H9 (cell line): ENCODE results near the gene RASL10B. TPM values are rescaled to one million over a fixed set of nuclear protein-coding genes. Genes with fewer than 3 reads are reported as not detected.

ENCODE experiments used
- DNase-seq: peaks from one replicate; pipeline ENCODE4 v3.0.0-alpha.2; 2017
- H2AFZ ChIP-seq: one replicate; pipeline ENCODE4 v1.6.1; 2013; ENCODE audit warnings: mild to moderate bottlenecking, low read length, control low read depth, moderate library complexity
- H2AK5ac ChIP-seq: 2 replicates; pipeline ENCODE4 v1.6.1; 2013; ENCODE audit warnings: low read length, control low read depth, mixed read lengths; ENCODE audit not compliant: insufficient read length
- H2BK120ac ChIP-seq: one replicate; pipeline ENCODE4 v1.6.1; 2013; ENCODE audit warnings: low read depth, mild to moderate bottlenecking, low read length, control low read depth, inconsistent platforms; ENCODE audit not compliant: poor library complexity, severe bottlenecking
- H2BK12ac ChIP-seq: 2 replicates; pipeline ENCODE4 v1.6.1; 2013; ENCODE audit warnings: low read length, control low read depth, mixed read lengths, low read depth; ENCODE audit not compliant: insufficient read length
- H2BK15ac ChIP-seq: 2 replicates; pipeline ENCODE4 v1.6.1; 2013; ENCODE audit warnings: low read depth, low read length, control low read depth
- H2BK20ac ChIP-seq: one replicate; pipeline ENCODE4 v1.6.1; 2013; ENCODE audit warnings: low read depth, mild to moderate bottlenecking, low read length, control low read depth, inconsistent platforms; ENCODE audit not compliant: poor library complexity, severe bottlenecking
- H2BK5ac ChIP-seq: 2 replicates; pipeline ENCODE4 v1.6.1; 2013; ENCODE audit warnings: low read length, control low read depth, mixed read lengths; ENCODE audit not compliant: insufficient read length
- H3K14ac ChIP-seq: 2 replicates; pipeline ENCODE4 v1.6.1; 2013; ENCODE audit warnings: low read length, control low read depth; ENCODE audit not compliant: insufficient read depth
- H3K18ac ChIP-seq: 2 replicates; pipeline ENCODE4 v1.6.1; 2013; ENCODE audit warnings: low read depth, mild to moderate bottlenecking, mixed read lengths, low read length, control low read depth; ENCODE audit not compliant: insufficient read length
- H3K23ac ChIP-seq: 2 replicates; pipeline ENCODE4 v1.6.1; 2013; ENCODE audit warnings: low read length, control low read depth, mixed read lengths, low read depth; ENCODE audit not compliant: insufficient read length
- H3K23me2 ChIP-seq: 2 replicates; pipeline ENCODE4 v1.6.1; 2013; ENCODE audit warnings: low read depth, mild to moderate bottlenecking, mixed read lengths, low read length, control low read depth; ENCODE audit not compliant: insufficient read length, poor library complexity, severe bottlenecking
- H3K27ac ChIP-seq: 2 replicates; pipeline ENCODE4 v1.5.1; 2013; ENCODE audit warnings: low read length, control low read depth, mixed read lengths, low read depth; ENCODE audit not compliant: insufficient read length
- H3K27me3 ChIP-seq: 2 replicates; pipeline ENCODE4 v1.6.1; 2013; ENCODE audit warnings: low read length, control low read depth, inconsistent platforms; ENCODE audit not compliant: insufficient read depth
- H3K4ac ChIP-seq: 2 replicates; pipeline ENCODE4 v1.6.1; 2013; ENCODE audit warnings: low read depth, mild to moderate bottlenecking, control low read depth, inconsistent platforms, low read length, moderate library complexity
- H3K4me1 ChIP-seq: 2 replicates; pipeline ENCODE4 v1.6.1; 2013; ENCODE audit warnings: low read length, control low read depth, inconsistent platforms; ENCODE audit not compliant: insufficient read depth
- H3K4me2 ChIP-seq: 2 replicates; pipeline ENCODE4 v1.6.1; 2013; ENCODE audit warnings: low read length, control low read depth, mixed read lengths; ENCODE audit not compliant: insufficient read length, insufficient read depth
- H3K56ac ChIP-seq: 2 replicates; pipeline ENCODE4 v1.6.1; 2013; ENCODE audit warnings: low read depth, mild to moderate bottlenecking, mixed read lengths, low read length, control low read depth; ENCODE audit not compliant: insufficient read length
- H3K79me1 ChIP-seq: 2 replicates; pipeline ENCODE4 v1.6.1; 2013; ENCODE audit warnings: low read depth, mild to moderate bottlenecking, moderate library complexity, low read length, control low read depth, inconsistent platforms; ENCODE audit not compliant: insufficient read depth, poor library complexity, severe bottlenecking
- H3K79me2 ChIP-seq: 2 replicates; pipeline ENCODE4 v1.6.1; 2013; ENCODE audit warnings: low read length, control low read depth, inconsistent platforms; ENCODE audit not compliant: insufficient read depth
- H3K9ac ChIP-seq: 2 replicates; pipeline ENCODE4 v1.6.1; 2013; ENCODE audit warnings: low read length, control low read depth, mixed read lengths; ENCODE audit not compliant: insufficient read length; ENCODE audit errors: extremely low read depth
- H3K9me3 ChIP-seq: one replicate; pipeline ENCODE4 v1.6.1; 2013; ENCODE audit warnings: low read depth, low read length, inconsistent platforms; ENCODE audit not compliant: control insufficient read depth
- H3T11ph ChIP-seq: one replicate; pipeline ENCODE4 v1.6.1; 2013; ENCODE audit warnings: mild to moderate bottlenecking, low read length, control low read depth, inconsistent platforms
- H4K20me1 ChIP-seq: one replicate; pipeline ENCODE4 v1.6.1; 2013; ENCODE audit not compliant: control insufficient read depth, insufficient read length, insufficient read depth
- H4K5ac ChIP-seq: 2 replicates; pipeline ENCODE4 v1.6.1; 2013; ENCODE audit warnings: low read depth, mild to moderate bottlenecking, mixed read lengths, low read length, control low read depth; ENCODE audit not compliant: insufficient read length
- H4K8ac ChIP-seq: replicated peaks from 2 replicates; pipeline ENCODE4 v1.6.1; 2013; ENCODE audit warnings: low read length, control low read depth, mixed read lengths, low read depth; ENCODE audit not compliant: insufficient read length
- H4K91ac ChIP-seq: 2 replicates; pipeline ENCODE4 v1.6.1; 2013; ENCODE audit warnings: low read depth, mild to moderate bottlenecking, moderate library complexity, mixed read lengths, low read length, control low read depth; ENCODE audit not compliant: insufficient read length
- H3K27ac Mint-ChIP-seq, 3 experiments: 2 replicates in 2 of 3; 3 replicates in 1 of 3; pipeline ENCODE4 v1.8.0; 2020 to 2021; ENCODE audit warnings: mixed read lengths in 3 of 3, mild to moderate bottlenecking in 1 of 3, moderate library complexity in 1 of 3
- H3K27me3 Mint-ChIP-seq: 2 replicates; pipeline ENCODE4 v1.8.0; 2021; ENCODE audit warnings: low read depth, mild to moderate bottlenecking, moderate library complexity, mixed read lengths
- H3K36me3 Mint-ChIP-seq, 3 experiments: 2 replicates in 2 of 3; 3 replicates in 1 of 3; pipeline ENCODE4 v1.8.0; 2020 to 2021; ENCODE audit warnings: low read depth in 3 of 3, mixed read lengths in 3 of 3; ENCODE audit not compliant: insufficient read depth in 1 of 3
- H3K4me1 Mint-ChIP-seq, 2 experiments: 2 replicates each; pipeline ENCODE4 v1.8.0; 2020; ENCODE audit warnings: mixed read lengths in 2 of 2
- H3K4me3 Mint-ChIP-seq, 2 experiments: 2 replicates in 1 of 2; 3 replicates in 1 of 2; pipeline ENCODE4 v1.8.0; 2020 to 2021; ENCODE audit warnings: mild to moderate bottlenecking in 2 of 2, mixed read lengths in 2 of 2, moderate library complexity in 1 of 2
- H3K9me3 Mint-ChIP-seq, 2 experiments: 2 replicates in 1 of 2; 3 replicates in 1 of 2; pipeline ENCODE4 v1.8.0; 2020; ENCODE audit warnings: mild to moderate bottlenecking in 2 of 2, mixed read lengths in 2 of 2, moderate library complexity in 1 of 2
- WGBS: extraction: QIAGEN DNeasy Blood & Tissue Kit; methylation state at CpG from one replicate; pipeline ENCODE4 v1.1.7; 2013; ENCODE audit warnings: missing lambda C conversion rate, low lambda C conversion rate, mixed read lengths; ENCODE audit not compliant: insufficient read length; ENCODE audit errors: extremely low coverage; 5-methylcytosine and 5-hydroxymethylcytosine counted together
- total RNA-seq: library from RNA; stranded (reverse); gene quantifications from 2 replicates; pipeline ENCODE4 v1.2.1, GENCODE V29; 2021
- TF ChIP-seq, protein P1 (sequence below): fragments of 200-600 bp; sonication (generic); conservative IDR thresholded peaks from 3 replicates; pipeline ENCODE4 v1.8.0; 2021; ENCODE audit warnings: antibody characterized with exemption, mild to moderate bottlenecking

Gene RASL10B
- total RNA-seq, 1 experiment from 2014 or later: 15.9 TPM

DNA sequence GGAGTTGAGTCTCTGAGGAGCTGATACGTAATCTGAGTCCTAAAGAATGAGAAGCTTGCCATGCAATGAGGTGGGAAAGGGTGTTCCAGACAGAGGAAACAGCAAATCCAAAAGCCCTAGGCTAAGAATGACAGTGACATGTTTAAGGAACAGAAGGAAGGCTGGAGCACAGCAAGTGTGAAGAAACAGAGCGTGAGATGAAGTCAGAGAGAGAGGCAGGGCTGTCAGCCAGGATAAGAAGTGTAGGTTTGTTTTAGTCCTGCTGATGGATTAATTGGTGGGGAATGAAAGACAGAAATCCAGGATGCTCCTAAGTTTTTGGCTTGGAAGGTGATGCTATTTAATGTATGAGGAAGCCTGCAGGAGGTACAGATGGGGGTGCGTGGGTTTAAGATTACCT is 49.5 kb downstream of the RASL10B start:
- H2AK5ac ChIP-seq: no peak overlapping the region
- no peak overlapping the region for H3K4me3 Mint-ChIP-seq
- H2BK12ac ChIP-seq: no peak overlapping the region
- TF ChIP-seq, protein P1, sequence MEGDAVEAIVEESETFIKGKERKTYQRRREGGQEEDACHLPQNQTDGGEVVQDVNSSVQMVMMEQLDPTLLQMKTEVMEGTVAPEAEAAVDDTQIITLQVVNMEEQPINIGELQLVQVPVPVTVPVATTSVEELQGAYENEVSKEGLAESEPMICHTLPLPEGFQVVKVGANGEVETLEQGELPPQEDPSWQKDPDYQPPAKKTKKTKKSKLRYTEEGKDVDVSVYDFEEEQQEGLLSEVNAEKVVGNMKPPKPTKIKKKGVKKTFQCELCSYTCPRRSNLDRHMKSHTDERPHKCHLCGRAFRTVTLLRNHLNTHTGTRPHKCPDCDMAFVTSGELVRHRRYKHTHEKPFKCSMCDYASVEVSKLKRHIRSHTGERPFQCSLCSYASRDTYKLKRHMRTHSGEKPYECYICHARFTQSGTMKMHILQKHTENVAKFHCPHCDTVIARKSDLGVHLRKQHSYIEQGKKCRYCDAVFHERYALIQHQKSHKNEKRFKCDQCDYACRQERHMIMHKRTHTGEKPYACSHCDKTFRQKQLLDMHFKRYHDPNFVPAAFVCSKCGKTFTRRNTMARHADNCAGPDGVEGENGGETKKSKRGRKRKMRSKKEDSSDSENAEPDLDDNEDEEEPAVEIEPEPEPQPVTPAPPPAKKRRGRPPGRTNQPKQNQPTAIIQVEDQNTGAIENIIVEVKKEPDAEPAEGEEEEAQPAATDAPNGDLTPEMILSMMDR: no peak
- H4K91ac ChIP-seq: no peak overlapping the region
- no peak overlapping the region for H3K27ac ChIP-seq
- no peaks in the 10 kb centered on the region for H3K79me2 ChIP-seq
- DNase-seq: no peak
- no peaks in the 10 kb centered on the region for H3K9me3 ChIP-seq
- no peak overlapping the region for H3K14ac ChIP-seq
- no peak overlapping the region for H2BK5ac ChIP-seq
- H3K27me3 ChIP-seq: no peaks in the 10 kb centered on the region
- no peaks in the 10 kb centered on the region for H3K79me1 ChIP-seq
- no peaks in the 10 kb centered on the region for H3K4me1 ChIP-seq
- H4K5ac ChIP-seq: no peak overlapping the region
- no peak overlapping the region for H3K27ac Mint-ChIP-seq
- H3K9ac ChIP-seq: no peak overlapping the region
- no peak overlapping the region for H4K8ac ChIP-seq
- H2BK15ac ChIP-seq: no peak overlapping the region
- no peak overlapping the region for H3K4ac ChIP-seq
- H2AFZ ChIP-seq: no peak overlapping the region
- H3K9me3 Mint-ChIP-seq: no peaks in the 10 kb centered on the region
- no peaks in the 10 kb centered on the region for H3K36me3 Mint-ChIP-seq
- H2BK120ac ChIP-seq: no peak overlapping the region
- peaks cover 23% of the 10 kb centered on the region for H3K27me3 Mint-ChIP-seq
- no peak overlapping the region for H2BK20ac ChIP-seq
- H3K4me1 Mint-ChIP-seq: no peaks in the 10 kb centered on the region
- no CpG with 5 or more reads among the region's 3 CpGs for WGBS
- no peak overlapping the region for H3T11ph ChIP-seq
- H3K56ac ChIP-seq: no peak overlapping the region
- H3K18ac ChIP-seq: no peak overlapping the region
- no peaks in the 10 kb centered on the region for H4K20me1 ChIP-seq
- H3K4me2 ChIP-seq: no peak overlapping the region
- no peaks in the 10 kb centered on the region for H3K23me2 ChIP-seq
- no peak overlapping the region for H3K23ac ChIP-seq
